ENCODE results near the gene CHI3L2. TPM values are rescaled to one million over a fixed set of nuclear protein-coding genes. Genes with fewer than 3 reads are reported as not detected.

The CHI3L2 gene
- total and polyA plus RNA-seq, 2 of the 13 experiments (the other 11 are each of a cell fraction or from before 2014, with no cell fraction given), result 0.46 to 1.7 TPM

DNA sequence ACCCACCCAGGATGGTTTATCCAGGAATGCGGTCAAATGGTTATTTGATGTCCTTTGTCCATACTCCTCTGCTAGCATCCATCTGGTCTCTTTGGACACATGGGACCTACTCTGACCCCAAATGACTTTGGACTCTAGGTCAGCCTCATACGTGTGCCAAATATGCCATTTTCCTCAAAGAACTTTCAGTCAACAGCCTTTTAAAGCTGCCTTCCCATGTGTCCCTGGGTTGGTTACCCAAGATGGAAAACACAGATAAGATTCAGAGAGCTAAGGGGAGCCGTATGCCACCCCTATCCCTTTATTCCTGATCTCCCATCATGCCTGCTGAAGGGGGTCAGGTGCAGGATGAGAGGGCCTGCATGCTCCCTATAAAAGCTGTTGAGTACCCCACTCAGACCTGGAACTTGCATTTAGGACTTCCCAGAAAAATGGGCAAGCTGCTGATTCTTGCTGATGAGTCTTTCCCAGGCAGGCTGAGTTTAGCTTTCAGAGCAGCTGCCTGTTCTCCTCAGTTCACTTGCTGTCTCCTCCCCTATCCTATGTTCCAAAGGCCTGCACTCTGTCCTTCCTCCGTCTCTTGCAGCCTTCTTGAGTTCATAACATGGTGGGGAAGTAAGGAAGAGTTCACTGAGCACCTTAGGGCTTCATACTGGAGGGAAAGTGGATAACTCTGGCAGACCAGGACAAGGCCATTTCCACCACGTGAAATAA lies 19.8 kb downstream of the CHI3L2 start (continued):
- TF ChIP-seq, protein P1, sequence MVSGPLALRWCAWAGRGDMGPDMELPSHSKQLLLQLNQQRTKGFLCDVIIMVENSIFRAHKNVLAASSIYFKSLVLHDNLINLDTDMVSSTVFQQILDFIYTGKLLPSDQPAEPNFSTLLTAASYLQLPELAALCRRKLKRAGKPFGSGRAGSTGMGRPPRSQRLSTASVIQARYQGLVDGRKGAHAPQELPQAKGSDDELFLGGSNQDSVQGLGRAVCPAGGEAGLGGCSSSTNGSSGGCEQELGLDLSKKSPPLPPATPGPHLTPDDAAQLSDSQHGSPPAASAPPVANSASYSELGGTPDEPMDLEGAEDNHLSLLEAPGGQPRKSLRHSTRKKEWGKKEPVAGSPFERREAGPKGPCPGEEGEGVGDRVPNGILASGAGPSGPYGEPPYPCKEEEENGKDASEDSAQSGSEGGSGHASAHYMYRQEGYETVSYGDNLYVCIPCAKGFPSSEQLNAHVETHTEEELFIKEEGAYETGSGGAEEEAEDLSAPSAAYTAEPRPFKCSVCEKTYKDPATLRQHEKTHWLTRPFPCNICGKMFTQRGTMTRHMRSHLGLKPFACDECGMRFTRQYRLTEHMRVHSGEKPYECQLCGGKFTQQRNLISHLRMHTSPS (CRISPR knock-in tag; IDR thresholded peaks at IDR 0.05; ENCODE audit: low read depth), result no peak
- TF ChIP-seq ZNF333 (CRISPR knock-in tag; IDR thresholded peaks at IDR 0.05; ENCODE audit: borderline replicate concordance), result no peak
- TF ChIP-seq EP300 (IDR thresholded peaks at IDR 0.05; ENCODE audit: low read depth in 2 of 2, low read length in 2 of 2), result peak in 1 of 2 experiments; percentile 66; a peak in 2 of 4 replicates
- no peak for TF ChIP-seq EP300 (CRISPR knock-in tag; IDR thresholded peaks at IDR 0.05; ENCODE audit: borderline replicate concordance)

DNA sequence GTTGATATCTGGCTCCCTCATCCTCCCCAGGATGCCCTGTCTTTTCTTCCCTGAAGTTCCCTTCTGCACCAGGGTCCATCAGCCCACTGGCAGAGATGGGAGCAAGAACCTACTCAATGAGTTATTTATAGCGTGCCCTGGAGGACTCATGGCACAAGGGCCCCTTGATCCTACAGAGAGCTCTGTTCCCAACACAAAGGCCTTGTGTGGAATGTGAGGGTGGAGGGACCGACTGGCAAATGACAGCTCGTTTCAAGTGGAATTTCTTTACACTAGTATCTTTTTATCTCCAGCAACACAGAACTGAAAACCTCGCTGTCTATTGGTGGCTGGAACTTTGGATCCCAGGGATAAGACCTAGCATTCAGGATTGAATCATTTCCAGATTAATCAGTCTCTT lies 22.4 kb downstream of the CHI3L2 start:
- in situ Hi-C loops (cut with HindIII; ENCODE audit: extremely low pct_ligation_motif_present, low pct_unique_long_range_greater_than_20kb) (no loop called here), intact Hi-C loops (cut with micrococcal nuclease; ENCODE audit: unreplicated experiment) (loop anchor here (1.0 kb wide), 1 partner anchor 22 kb away; no protein-coding TSS in a partner anchor)
- FAIRE-seq (no peak), DNase-seq (ENCODE audit: low spot score) (peak; percentile 76), ATAC-seq (peak; percentile 69)
- POLR2A ChIA-PET, result interaction anchor here (1.3 to 1.7 kb wide), 2 partner anchors 22 to 96 kb away, joined by 3 to 10 read pairs; no protein-coding TSS in a partner anchor
- Histone ChIP-seq H3K36me3 (replicated peaks in 1 of 2; ENCODE audit: control insufficient read depth in 1 of 2, insufficient read depth in 2 of 2, low read length in 2 of 2) (no peaks in the 10 kb centered on the region), H3K27me3 (ENCODE audit: control insufficient read depth in 1 of 2, insufficient read depth in 2 of 2, low read length in 2 of 2) (peaks cover 2 to 5% of the 10 kb centered on the region in 2 experiments; a peak in 1 of 5 replicates), H3K4me2 (ENCODE audit: low read depth, low read length) (peak overlapping the region; percentile 38), H3K4me3 (replicated peaks in 1 of 3; ENCODE audit: insufficient read depth in 1 of 3, low read depth in 2 of 3, low read length in 3 of 3) (no peak overlapping the region), H3K4me1 (ENCODE audit: insufficient read depth, low read length) (peaks cover 82% of the 10 kb centered on the region), H3K9me3 (ENCODE audit: low read length) (no peaks in the 10 kb centered on the region), H3K79me2 (ENCODE audit: insufficient read depth, low read length) (no peaks in the 10 kb centered on the region), H3K27ac (ENCODE audit: extremely low read length, insufficient read depth, low read length) (no peak overlapping the region), H4K20me1 (ENCODE audit: insufficient read depth, low read length) (no peaks in the 10 kb centered on the region), H2AFZ (ENCODE audit: low read length) (no peak overlapping the region), H3K9ac (ENCODE audit: insufficient read depth, low read depth, low read length) (no peak overlapping the region)
- 13% methylated on average over 4 of the region's 4 CpGs for WGBS (ENCODE audit: low lambda C conversion rate)
- CTCF ChIA-PET (ENCODE audit: low intra/inter-chr PET ratio, low total read pairs), result no interaction called here
- no TSS peak for BruUV-seq (replicated peaks)
- TF ChIP-seq, protein P2, sequence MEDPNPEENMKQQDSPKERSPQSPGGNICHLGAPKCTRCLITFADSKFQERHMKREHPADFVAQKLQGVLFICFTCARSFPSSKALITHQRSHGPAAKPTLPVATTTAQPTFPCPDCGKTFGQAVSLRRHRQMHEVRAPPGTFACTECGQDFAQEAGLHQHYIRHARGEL (CRISPR knock-in tag; IDR thresholded peaks at IDR 0.05), result no peak
- TF ChIP-seq KDM2A (CRISPR knock-in tag; IDR thresholded peaks at IDR 0.05; ENCODE audit: borderline replicate concordance, low read depth), result no peak
- no peak for TF ChIP-seq ZNF713 (CRISPR knock-in tag; IDR thresholded peaks at IDR 0.05)
- no peak for TF ChIP-seq ZNF256 (CRISPR knock-in tag; conservative IDR thresholded peaks at IDR 0.05)
- TF ChIP-seq SOX13 (IDR thresholded peaks at IDR 0.05), result no peak
- peak in 1 of 2 experiments; percentile 41; a peak in 2 of 4 replicates for TF ChIP-seq SOX13 (CRISPR knock-in tag; conservative IDR thresholded peaks at IDR 0.05 in 1 of 2, IDR thresholded peaks at IDR 0.05 in 1 of 2)
- TF ChIP-seq ZKSCAN5 (CRISPR knock-in tag; IDR thresholded peaks at IDR 0.05), result no peak
- TF ChIP-seq AGO1 (IDR thresholded peaks at IDR 0.05; ENCODE audit: low read depth, low read length, poor library complexity, severe bottlenecking), result no peak
- TF ChIP-seq, protein P3, sequence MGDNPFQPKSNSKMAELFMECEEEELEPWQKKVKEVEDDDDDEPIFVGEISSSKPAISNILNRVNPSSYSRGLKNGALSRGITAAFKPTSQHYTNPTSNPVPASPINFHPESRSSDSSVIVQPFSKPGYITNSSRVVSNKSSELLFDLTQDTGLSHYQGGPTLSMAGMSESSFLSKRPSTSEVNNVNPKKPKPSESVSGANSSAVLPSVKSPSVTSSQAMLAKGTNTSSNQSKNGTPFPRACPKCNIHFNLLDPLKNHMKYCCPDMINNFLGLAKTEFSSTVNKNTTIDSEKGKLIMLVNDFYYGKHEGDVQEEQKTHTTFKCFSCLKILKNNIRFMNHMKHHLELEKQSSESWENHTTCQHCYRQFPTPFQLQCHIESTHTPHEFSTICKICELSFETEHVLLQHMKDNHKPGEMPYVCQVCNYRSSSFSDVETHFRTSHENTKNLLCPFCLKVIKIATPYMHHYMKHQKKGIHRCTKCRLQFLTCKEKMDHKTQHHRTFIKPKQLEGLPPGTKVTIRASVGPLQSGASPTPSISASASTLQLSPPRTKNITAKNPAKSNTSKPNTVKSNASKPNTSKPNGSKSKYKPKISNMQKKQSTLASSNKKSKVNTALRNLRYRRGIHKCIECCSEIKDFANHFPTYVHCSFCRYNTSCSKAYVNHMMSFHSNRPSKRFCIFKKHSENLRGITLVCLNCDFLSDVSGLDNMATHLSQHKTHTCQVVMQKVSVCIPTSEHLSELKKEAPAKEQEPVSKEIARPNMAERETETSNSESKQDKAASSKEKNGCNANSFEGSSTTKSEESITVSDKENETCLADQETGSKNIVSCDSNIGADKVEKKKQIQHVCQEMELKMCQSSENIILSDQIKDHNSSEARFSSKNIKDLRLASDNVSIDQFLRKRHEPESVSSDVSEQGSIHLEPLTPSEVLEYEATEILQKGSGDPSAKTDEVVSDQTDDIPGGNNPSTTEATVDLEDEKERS (CRISPR knock-in tag; IDR thresholded peaks at IDR 0.05), result no peak
- TF ChIP-seq TEAD3 (CRISPR knock-in tag; optimal IDR thresholded peaks at IDR 0.05; ENCODE audit: borderline replicate concordance), result peak; percentile 59
- TF ChIP-seq, protein P4, sequence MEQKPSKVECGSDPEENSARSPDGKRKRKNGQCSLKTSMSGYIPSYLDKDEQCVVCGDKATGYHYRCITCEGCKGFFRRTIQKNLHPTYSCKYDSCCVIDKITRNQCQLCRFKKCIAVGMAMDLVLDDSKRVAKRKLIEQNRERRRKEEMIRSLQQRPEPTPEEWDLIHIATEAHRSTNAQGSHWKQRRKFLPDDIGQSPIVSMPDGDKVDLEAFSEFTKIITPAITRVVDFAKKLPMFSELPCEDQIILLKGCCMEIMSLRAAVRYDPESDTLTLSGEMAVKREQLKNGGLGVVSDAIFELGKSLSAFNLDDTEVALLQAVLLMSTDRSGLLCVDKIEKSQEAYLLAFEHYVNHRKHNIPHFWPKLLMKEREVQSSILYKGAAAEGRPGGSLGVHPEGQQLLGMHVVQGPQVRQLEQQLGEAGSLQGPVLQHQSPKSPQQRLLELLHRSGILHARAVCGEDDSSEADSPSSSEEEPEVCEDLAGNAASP (CRISPR knock-in tag; IDR thresholded peaks at IDR 0.05; ENCODE audit: borderline replicate concordance), result no peak

Measured in HepG2 (cell line).